ENCODE measurements around the gene POPDC3. TPM values are rescaled to one million over a fixed set of nuclear protein-coding genes. Genes with fewer than 3 reads are reported as not detected.

The POPDC3 gene
- total RNA-seq, 1 experiment from 2014 or later = 7.9 TPM

GRCh38 chr6:105199711-105200110 lies 19.9 kb upstream of the POPDC3 start:
- no peak for TF ChIP-seq CTCF (IDR thresholded peaks at IDR 0.05; ENCODE audit: unreplicated experiment)
- H3K36me3 Mint-ChIP-seq (ENCODE audit: insufficient read depth, unreplicated experiment) = no peaks in the 10 kb centered on the region
- BruUV-seq (replicated peaks) = no TSS peak
- DNase-seq (ENCODE audit: unreplicated experiment) = peak; percentile 39
- POLR2A ChIA-PET = no interaction called here
- peaks cover 2% of the 10 kb centered on the region for H3K9me3 Mint-ChIP-seq (ENCODE audit: unreplicated experiment)
- no peaks in the 10 kb centered on the region for H3K27me3 Mint-ChIP-seq (ENCODE audit: insufficient read depth, unreplicated experiment)
- H3K27ac Mint-ChIP-seq (ENCODE audit: low read depth, unreplicated experiment) = no peak overlapping the region
- intact Hi-C loops (cut with micrococcal nuclease) = no loop called here
- CTCF ChIA-PET = no interaction called here
- peaks cover 5% of the 10 kb centered on the region for H3K4me1 Mint-ChIP-seq (ENCODE audit: insufficient read depth, unreplicated experiment)
- no peak overlapping the region for H3K4me3 Mint-ChIP-seq (ENCODE audit: unreplicated experiment)

GRCh38 chr6:105196076-105196475 lies 16.3 kb upstream of the POPDC3 start:
- no peaks in the 10 kb centered on the region for H3K36me3 Mint-ChIP-seq (ENCODE audit: insufficient read depth, unreplicated experiment)
- CTCF ChIA-PET = interaction anchor here (0.6 kb wide), 1 partner anchor 1831 kb away, joined by 3 read pairs; no protein-coding TSS in a partner anchor
- TF ChIP-seq CTCF (IDR thresholded peaks at IDR 0.05; ENCODE audit: unreplicated experiment) = no peak
- no peak overlapping the region for H3K27ac Mint-ChIP-seq (ENCODE audit: low read depth, unreplicated experiment)
- H3K27me3 Mint-ChIP-seq (ENCODE audit: insufficient read depth, unreplicated experiment) = no peaks in the 10 kb centered on the region
- peaks cover 8% of the 10 kb centered on the region for H3K9me3 Mint-ChIP-seq (ENCODE audit: unreplicated experiment)
- DNase-seq (ENCODE audit: unreplicated experiment) = no peak
- no peak overlapping the region for H3K4me3 Mint-ChIP-seq (ENCODE audit: unreplicated experiment)
- intact Hi-C loops (cut with micrococcal nuclease) = no loop called here
- H3K4me1 Mint-ChIP-seq (ENCODE audit: insufficient read depth, unreplicated experiment) = peaks cover 7% of the 10 kb centered on the region
- no TSS peak for BruUV-seq (replicated peaks)
- POLR2A ChIA-PET = interaction anchor here (0.6 to 0.7 kb wide), 2 partner anchors 27 to 1414 kb away, joined by 3 read pairs; no protein-coding TSS in a partner anchor

- Mint-ChIP-seq H3K9me3 (ENCODE audit: unreplicated experiment) (peaks cover 8% of the 10 kb centered on the region), H3K27me3 (ENCODE audit: insufficient read depth, unreplicated experiment) (no peaks in the 10 kb centered on the region), H3K4me3 (ENCODE audit: unreplicated experiment) (no peak overlapping the region), H3K27ac (ENCODE audit: low read depth, unreplicated experiment) (no peak overlapping the region), H3K36me3 (ENCODE audit: insufficient read depth, unreplicated experiment) (no peaks in the 10 kb centered on the region), H3K4me1 (ENCODE audit: insufficient read depth, unreplicated experiment) (peaks cover 11% of the 10 kb centered on the region)
- no peak for TF ChIP-seq CTCF (IDR thresholded peaks at IDR 0.05; ENCODE audit: unreplicated experiment)
- intact Hi-C loops (cut with micrococcal nuclease) = no loop called here
- CTCF ChIA-PET = interaction anchor here (0.6 to 0.7 kb wide), 3 partner anchors 71 to 174 kb away, joined by 3 read pairs; no protein-coding TSS in a partner anchor
- POLR2A ChIA-PET = interaction anchor here (0.6 to 1.2 kb wide), 4 partner anchors 14 to 50 kb away, joined by 3 to 4 read pairs (median 3); no protein-coding TSS in a partner anchor
- BruUV-seq (replicated peaks) = no TSS peak
- no peak for DNase-seq (ENCODE audit: unreplicated experiment)
These were observed 14.8 kb upstream of the POPDC3 start for GRCh38 chr6:105194591-105194990.

GRCh38 chr6:105194106-105194505 lies 14.3 kb upstream of the POPDC3 start:
- Mint-ChIP-seq H3K9me3 (ENCODE audit: unreplicated experiment) (peaks cover 8% of the 10 kb centered on the region), H3K4me3 (ENCODE audit: unreplicated experiment) (no peak overlapping the region), H3K27ac (ENCODE audit: low read depth, unreplicated experiment) (no peak overlapping the region), H3K4me1 (ENCODE audit: insufficient read depth, unreplicated experiment) (peaks cover 11% of the 10 kb centered on the region), H3K27me3 (ENCODE audit: insufficient read depth, unreplicated experiment) (no peaks in the 10 kb centered on the region), H3K36me3 (ENCODE audit: insufficient read depth, unreplicated experiment) (no peaks in the 10 kb centered on the region)
- CTCF ChIA-PET = interaction anchor here (0.6 kb wide), 2 partner anchors 11 to 89 kb away, joined by 3 read pairs; no protein-coding TSS in a partner anchor
- POLR2A ChIA-PET = interaction anchor here (0.6 to 1.2 kb wide), 4 partner anchors 14 to 49 kb away, joined by 3 to 4 read pairs (median 4); partner anchors contain the start of gene POPDC3
- intact Hi-C loops (cut with micrococcal nuclease) = no loop called here
- no TSS peak for BruUV-seq (replicated peaks)
- TF ChIP-seq CTCF (IDR thresholded peaks at IDR 0.05; ENCODE audit: unreplicated experiment) = no peak
- no peak for DNase-seq (ENCODE audit: unreplicated experiment)
